HG03135 (cell line): ENCODE data around the gene DHRS9.
"Not testable (repeated sequence)": the region's sequence is repeated elsewhere in the genome, so short reads cannot be mapped to it uniquely, and the experiment has no call there.

ENCODE experiments used
- ATAC-seq: cut with Tn5 transposase; IDR thresholded peaks from one replicate; pipeline ENCODE4 v1.9.1; 2021; ENCODE audit warnings: mild to moderate bottlenecking, moderate library complexity; ENCODE audit not compliant: unreplicated experiment

DHRS9 gene

DNA sequence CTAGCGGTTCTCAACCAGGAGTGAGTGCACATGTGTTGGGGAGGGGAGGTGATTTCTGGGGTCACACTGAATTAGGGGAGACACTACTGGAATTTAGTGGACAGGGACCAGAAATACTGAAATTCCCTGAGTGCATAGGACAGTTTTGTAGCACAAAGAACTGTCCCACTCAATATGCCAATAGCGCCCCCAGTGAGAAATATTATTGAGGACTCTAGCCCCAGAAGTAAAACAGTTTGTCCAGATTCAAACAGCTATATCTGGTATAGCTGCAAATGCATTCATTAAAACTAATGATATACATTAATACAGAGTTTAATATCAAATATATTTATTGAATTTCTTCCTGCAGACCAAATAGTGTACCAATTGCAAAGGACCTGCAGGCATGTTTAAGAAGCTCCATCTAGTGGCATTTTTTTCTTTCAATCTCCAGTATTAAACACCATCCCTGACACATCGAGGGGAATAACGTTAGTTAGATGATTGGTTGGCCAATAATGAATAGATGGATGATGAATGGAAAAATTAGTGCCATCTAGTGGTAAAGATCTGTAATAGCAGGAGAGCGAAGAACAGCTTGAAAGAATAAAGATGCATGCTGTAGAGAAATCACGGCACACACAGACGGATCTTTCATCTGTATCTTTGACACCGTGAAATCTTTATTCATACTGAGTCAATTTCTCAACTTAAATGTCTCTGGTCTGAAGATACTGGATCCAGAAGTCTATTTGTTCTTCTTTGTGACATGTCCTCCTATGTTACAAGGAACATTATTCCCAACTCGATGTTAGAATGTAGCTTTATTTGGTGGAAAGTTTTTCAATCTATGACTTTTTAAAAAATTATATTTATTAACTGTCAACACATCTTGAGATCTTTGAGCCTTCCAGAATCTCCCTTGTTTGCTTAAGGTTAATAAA is 62.5 kb downstream of the DHRS9 start:
- ATAC-seq: peak; percentile 80

- ATAC-seq: not testable (repeated sequence)
These were observed 64.9 kb downstream of the DHRS9 start for GRCh38 chr2:169134272-169134671.

GRCh38 chr2:169136428-169136827 is 67.1 kb downstream of the DHRS9 start:
- ATAC-seq: not testable (repeated sequence)

DNA sequence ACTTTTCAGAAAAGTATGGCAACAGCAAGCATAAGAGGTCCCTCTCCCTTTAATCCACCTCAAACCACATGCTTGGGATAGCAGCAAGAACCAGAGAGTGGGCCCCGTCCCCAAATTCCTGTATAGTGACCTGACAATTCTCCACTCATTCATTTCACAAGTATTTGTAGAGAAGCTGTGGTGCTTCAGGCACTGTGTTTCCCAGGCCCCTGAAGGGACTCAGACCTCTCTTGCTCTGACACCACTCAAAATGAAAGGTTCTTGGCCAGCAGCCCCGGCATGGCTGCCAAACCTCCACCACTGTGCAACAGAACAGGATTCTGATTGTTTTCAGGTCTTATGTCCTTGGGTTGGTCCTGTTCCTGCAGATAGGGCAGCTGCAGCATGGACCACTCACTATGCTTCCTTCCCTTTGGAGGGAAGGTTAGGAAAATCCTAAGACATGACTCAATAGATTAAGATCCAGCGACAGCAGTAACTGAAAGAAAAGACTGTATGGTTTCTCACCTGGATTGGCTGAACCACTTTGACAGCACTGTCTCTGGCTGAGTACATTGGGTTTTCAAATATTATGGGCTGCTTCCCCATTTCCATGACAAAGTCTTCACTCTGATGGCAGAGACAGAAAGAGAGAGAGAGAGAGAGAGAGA is 67.6 kb downstream of the DHRS9 start:
- ATAC-seq: no peak

GRCh38 chr2:169137924-169138323 is 68.6 kb downstream of the DHRS9 start:
- ATAC-seq: no peak

DNA sequence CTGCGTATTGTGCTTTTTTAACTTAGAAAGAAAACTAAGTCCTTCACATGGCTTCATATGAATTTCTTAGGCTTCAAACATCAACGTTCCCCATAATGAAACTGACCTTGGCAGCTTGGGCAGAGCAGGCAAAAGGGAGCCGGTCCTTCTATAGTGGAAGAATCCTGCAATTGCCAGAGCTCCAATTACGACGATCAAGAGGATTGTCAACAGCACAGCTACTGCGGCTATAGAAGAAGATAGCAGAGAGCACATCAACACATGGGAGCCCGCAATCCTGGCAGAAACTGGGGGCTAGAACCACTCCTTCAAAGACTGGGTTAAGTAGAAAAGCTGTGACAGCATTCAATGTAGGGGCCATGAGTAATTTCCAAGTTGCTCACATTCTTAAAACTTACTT is 69.8 kb downstream of the DHRS9 start:
- ATAC-seq: no peak

DNA sequence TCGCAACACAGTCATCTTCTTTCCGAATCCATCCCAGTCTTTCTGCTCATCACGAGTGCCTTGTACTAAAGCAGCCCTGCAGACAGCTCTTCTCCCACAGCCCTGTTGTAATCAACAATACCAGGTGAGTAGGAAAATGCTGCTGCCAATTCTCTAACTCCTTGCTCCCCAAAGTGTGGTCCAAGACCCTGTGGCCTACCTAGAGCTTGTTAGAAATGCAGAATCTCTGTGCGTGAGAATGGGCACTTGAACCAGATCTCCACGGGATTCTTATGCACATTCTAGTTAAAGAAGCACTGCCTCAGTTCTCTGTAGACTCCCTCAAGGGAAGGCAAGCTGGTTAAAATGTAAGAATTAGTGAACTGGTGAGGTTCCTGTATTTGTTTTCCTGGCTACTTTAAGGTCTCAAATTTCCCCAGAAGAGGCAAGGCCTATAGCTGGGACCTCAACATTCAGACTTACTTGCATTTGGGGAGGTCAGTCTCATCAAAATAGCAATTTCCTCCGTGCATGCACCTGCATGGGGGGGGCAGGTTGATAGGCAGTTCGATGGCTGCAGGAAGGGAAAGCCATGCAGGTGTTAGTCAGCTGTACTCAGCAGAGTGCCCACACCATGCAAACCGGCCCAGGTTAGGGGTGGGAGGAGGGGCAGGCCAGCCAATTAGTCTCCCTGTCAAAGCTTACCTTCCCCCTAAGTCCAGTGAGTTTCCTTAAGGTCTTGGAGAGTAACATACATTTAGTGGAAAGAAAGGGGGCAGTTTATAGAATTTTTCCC is 70.8 kb downstream of the DHRS9 start:
- no peak for ATAC-seq

GRCh38 chr2:169141713-169142352 is 72.5 kb downstream of the DHRS9 start:
- no peak for ATAC-seq

- ATAC-seq: no peak
These were observed 74.6 kb downstream of the DHRS9 start for GRCh38 chr2:169143998-169144397.
